Activated CD4-positive, alpha-beta T cell treated with anti-CD3 and anti-CD28 coated beads, Interleukin-2, amount 50 U/mL, for 16 hours (primary cell): ENCODE data around the gene CACNB4.

Experiments
- DNase-seq: peaks from one replicate; pipeline ENCODE4 v3.0.0-alpha.2; 2020

Gene CACNB4

GRCh38 chr2:151845481-151845880, 253.4 kb downstream of the CACNB4 start:
- DNase-seq: no peak

- no peak for DNase-seq
Observed at GRCh38 chr2:151844211-151844896, 254.5 kb downstream of the CACNB4 start.

GRCh38 chr2:151843691-151844061, 255.2 kb downstream of the CACNB4 start:
- DNase-seq: no peak

- DNase-seq: no peak
Observed at GRCh38 chr2:151842830-151843690, 255.8 kb downstream of the CACNB4 start.

- no peak for DNase-seq
Observed at GRCh38 chr2:151841047-151841424, 257.8 kb downstream of the CACNB4 start.

- DNase-seq: peak; percentile 36
Observed at GRCh38 chr2:151840216-151841046, 258.4 kb downstream of the CACNB4 start.

GRCh38 chr2:151837926-151838325, 260.9 kb downstream of the CACNB4 start:
- DNase-seq: no peak

- no peak for DNase-seq
Observed at GRCh38 chr2:151833984-151834383, 264.9 kb downstream of the CACNB4 start.

GRCh38 chr2:151830961-151831360, 267.9 kb downstream of the CACNB4 start:
- no peak for DNase-seq

- DNase-seq: no peak
Observed at GRCh38 chr2:151828890-151829324, 269.9 kb downstream of the CACNB4 start.

GRCh38 chr2:151828143-151828889, 270.5 kb downstream of the CACNB4 start, which contains the start of gene ARL5A:
TSS of gene ARL5A (minus strand) at chr2:151828421. CDS start at chr2:151828176, 245 bp downstream.
- peak; percentile 96 for DNase-seq

GRCh38 chr2:151827564-151828142, 271.2 kb downstream of the CACNB4 start:
- DNase-seq: no peak

- DNase-seq: no peak
Observed at GRCh38 chr2:151826737-151827157, 272.1 kb downstream of the CACNB4 start.

- no peak for DNase-seq
Observed at GRCh38 chr2:151824886-151825285, 274.0 kb downstream of the CACNB4 start.

- no peak for DNase-seq
Observed at GRCh38 chr2:151823651-151824050, 275.2 kb downstream of the CACNB4 start.

- peak; percentile 85 for DNase-seq
Observed at GRCh38 chr2:151819920-151820319, 278.9 kb downstream of the CACNB4 start.

GRCh38 chr2:151817929-151818328, 280.9 kb downstream of the CACNB4 start:
- no peak for DNase-seq

- no peak for DNase-seq
Observed at GRCh38 chr2:151816843-151817242, 282.0 kb downstream of the CACNB4 start.

- no peak for DNase-seq
Observed at GRCh38 chr2:151815821-151816489, 282.9 kb downstream of the CACNB4 start.

- DNase-seq: no peak
Observed at GRCh38 chr2:151810489-151810888, 288.4 kb downstream of the CACNB4 start.

- DNase-seq: no peak
Observed at GRCh38 chr2:151809073-151809383, 289.8 kb downstream of the CACNB4 start.
